ENCODE results near the gene PARD6A.
A peak's percentile ranks its signal among the peaks of the same experiment; 100 is the strongest.

Gene PARD6A, protein sequence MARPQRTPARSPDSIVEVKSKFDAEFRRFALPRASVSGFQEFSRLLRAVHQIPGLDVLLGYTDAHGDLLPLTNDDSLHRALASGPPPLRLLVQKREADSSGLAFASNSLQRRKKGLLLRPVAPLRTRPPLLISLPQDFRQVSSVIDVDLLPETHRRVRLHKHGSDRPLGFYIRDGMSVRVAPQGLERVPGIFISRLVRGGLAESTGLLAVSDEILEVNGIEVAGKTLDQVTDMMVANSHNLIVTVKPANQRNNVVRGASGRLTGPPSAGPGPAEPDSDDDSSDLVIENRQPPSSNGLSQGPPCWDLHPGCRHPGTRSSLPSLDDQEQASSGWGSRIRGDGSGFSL

DNA sequence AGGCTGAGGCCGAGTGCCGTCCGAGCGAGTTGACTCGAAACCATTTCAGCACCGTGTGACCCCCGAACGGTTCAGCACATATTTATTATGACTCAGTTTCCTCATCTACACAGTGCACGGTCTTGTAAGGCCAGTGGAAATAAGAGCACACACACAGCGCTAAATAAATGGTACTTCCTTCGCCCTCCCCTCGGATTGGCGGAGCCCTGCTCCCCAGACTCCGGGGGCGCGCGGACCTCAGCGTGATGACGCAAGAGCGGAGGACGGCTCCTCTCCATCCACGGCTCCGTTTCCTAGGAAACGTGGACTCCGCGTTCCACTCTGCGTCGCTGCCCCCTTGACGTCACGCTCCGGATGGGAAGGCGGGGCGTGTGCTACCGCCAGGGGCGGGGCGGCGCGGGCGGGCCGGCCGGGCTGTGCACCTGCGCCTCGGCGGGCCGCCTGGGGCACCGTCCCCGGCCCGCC is at the start of gene PARD6A:
TSS of gene PARD6A (plus strand) at position 397 of the 465 bp plus-strand sequence. CDS start 79 bp downstream, outside the sequence.
- FAIRE-seq: peak; percentile 85

DNA sequence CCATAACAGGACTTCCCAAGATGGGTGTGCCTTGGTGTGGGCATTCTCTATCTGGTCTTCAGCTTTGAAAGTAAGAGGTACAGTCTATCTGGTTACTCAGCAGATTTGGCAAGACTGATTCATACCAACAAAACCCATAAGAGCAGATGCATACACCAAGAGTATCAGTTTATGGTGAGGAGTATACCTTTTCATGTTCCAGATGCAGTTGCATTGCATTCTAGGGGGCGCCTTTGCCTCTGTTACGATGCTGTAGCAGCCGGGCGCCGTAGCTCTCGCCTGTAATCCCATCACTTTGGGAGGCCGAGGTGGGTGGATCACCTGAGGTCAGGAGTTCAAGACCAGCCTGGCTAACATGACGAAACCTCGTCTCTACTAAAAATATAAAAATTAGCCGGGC is 47.0 kb upstream of the PARD6A start:
- FAIRE-seq: no peak

DNA sequence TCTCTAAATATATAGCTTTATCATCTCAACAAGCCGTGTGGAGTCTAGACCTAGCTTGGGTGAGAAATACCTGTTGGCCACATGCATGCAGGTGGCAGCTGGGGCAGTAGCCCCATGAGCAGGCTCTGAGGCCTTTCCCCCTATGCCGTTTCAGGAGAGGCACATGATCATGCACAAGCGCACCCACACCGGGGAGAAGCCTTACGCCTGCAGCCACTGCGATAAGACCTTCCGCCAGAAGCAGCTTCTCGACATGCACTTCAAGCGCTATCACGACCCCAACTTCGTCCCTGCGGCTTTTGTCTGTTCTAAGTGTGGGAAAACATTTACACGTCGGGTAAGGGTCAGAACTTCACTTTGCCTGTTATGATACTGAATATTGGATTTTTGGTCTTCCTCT is 32.5 kb upstream of the PARD6A start:
- FAIRE-seq: no peak

DNA sequence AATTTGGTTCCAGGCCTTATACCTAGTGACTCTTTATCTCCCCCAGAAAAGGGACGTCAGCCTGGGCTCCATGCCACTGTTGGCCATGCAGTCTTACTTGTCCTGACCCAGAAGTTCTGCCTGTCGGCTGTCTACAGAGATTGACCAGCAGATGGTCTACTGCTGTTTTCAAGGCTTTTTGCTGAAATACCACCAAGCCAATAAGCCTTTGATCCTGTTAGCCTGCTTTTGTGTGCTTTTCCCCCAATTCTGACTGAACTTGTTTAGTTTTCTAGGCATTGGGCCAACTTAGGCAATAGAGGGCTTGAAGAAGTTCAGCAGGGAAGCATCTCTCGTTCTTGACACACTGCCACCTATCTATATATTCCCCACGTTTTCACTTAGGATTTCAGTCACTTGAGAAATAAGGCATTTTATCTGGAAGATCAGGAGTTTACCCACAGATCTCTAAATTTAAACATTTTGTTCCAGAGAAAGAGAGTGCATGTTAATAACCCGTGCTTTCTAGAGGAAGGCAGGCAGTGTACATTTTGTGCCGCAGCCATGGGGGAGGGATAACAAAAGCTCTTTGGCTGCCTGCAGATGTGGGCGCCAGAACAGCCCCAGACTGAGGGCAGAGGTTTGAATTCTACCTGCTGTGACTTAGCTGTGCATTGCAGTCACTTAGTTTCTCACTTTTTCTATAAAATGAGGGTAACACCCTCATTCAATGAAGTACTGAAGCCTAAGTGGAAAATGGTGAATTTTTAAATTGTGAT is 28.2 kb upstream of the PARD6A start:
- no peak for FAIRE-seq

DNA sequence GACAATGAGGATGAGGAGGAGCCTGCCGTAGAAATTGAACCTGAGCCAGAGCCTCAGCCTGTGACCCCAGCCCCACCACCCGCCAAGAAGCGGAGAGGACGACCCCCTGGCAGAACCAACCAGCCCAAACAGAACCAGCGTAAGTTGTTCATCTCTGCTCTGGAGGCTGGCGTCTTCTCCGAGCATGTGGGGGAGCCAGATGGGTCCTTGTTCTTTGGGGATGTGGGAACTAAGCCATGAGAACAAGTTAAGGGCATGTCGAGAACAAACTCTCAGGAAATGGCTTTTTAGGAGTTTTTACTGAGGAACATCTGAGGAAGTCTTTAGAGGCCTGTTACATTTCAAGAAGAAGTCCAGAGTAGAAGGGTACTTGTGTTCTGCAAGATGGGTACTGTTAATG is 24.0 kb upstream of the PARD6A start:
- no peak for FAIRE-seq

DNA sequence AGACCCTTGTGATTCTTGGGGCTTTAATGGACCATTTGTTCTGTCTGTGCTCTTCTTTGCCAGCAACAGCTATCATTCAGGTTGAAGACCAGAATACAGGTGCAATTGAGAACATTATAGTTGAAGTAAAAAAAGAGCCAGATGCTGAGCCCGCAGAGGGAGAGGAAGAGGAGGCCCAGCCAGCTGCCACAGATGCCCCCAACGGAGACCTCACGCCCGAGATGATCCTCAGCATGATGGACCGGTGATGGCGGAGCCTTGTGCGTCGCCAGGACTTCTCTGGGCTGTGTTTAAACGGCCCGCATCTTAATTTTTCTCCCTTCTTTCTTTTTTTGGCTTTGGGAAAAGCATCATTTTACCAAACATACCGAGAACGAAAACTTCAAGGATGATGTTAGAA is 23.1 kb upstream of the PARD6A start:
- no peak for FAIRE-seq

DNA sequence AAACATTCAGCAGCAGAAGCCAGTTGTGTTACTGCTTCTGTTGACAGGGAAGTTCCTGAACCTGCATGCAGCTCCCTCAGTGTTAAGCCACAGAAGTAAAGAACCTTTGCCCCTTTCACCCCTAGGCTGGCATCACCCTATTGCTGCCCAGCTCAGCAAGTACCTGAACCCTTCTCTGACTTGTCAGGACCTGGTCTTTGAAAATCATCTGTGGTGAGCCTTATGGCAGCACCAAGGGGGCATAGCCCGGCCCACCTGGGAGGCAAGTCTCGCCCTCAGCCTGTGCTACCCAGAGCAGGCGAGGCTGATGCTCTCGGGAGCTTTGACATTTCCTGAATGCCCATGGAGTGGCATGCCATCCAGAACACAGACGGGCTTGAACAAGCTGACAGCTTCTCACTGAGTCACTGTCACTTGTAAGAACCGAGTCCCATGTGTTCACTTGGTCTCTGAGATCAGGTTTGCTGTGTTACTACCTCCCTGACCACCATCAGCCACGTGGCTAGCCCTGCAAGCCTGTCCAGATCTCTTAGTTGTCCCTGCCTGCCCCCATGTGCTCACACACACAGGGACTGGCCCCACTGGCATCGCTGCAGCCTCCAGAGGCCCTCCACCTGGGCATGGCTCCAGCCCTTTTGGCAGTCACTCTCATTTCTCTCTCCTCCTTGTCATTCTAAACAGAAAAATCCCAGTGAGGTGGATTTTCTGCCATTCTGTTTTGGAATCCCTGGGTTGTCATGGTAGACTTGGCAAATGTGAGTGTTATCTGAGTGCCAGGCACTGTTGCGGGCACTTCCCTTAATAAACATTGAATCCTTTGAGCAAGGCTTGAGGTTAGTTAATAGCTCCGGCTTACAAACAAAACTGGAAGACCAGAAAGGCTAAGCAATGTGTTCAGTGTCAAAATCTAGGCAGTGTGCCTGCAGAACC is 18.7 kb upstream of the PARD6A start:
- no peak for FAIRE-seq

DNA sequence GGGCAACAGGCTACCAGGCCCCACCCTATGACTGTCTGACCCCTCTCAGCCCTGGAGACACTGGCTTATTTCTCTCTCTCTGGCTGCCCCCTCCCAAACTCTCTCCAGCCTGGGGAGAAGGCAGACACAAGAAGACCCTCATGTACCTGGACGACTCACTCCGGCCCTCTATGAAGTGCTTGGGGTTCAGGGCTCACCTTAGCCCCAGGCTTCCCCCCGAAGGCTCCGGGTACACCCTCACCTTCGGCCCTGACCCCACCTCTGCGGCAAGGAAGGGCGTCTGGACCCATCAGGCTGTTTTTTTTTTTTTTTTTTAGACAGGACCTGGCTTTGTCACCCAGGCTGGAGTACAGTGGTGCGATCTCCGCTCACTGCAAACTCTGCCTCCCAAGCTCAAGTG is 16.7 kb upstream of the PARD6A start:
- no peak for FAIRE-seq

DNA sequence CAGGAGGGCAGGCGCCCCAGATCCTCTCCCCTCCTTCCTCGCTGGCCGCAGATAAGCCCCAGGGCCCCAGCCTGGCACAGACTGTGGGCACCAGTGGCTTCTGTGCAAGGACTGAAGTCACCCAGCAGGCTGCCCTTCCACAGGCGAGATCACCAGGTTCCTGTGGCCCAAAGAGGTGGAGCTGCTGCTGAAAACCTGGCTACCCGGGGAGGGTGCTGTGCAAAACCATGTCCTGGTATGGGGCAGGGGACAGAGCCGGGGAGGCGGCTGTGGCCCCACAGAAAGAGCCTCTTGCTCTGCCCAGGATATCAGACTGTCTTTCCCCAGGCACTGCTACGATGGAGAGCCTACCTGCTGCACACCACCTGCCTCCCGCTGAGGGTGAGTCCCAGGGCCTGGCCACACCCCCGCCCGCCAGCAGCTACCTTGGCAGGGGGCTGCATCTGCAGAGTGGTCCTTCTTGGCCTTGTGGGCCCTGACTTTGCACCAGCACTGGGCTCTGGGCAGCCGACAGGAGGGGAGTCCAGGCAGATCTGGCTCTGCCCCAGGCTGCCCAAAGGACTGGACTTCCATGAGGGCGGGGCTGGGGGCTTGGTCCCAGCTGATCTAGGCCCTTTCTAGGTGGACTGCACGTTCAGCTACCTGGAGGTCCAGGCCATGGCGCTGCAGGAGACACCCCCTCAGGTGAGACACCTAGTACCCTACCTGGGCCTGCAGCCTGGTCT is 15.2 kb upstream of the PARD6A start:
- no peak for FAIRE-seq

DNA sequence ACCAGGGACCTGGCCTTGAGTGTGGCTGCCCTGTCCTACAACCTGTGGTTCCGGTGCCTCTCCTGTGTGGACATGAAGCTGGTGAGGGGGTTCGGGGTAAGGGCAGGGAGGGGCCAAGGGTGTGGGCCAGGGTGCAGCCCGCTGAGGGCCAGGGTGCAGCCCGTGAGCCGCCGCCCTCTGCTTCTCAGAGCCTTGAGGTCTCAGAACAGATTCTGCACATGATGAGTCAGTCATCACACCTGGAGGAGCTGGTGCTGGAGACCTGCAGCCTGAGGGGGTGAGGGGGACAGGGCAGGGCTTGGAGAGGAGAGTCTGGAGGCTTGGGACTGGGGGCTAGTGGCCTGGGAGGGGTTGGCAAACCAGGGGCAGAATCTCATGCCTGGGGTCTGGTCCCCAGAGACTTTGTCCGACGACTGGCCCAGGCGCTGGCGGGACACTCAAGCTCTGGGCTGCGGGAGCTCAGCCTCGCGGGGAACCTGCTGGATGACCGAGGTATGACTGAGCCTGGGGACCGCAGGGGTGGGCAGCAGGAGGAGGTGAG is 13.6 kb upstream of the PARD6A start:
- no peak for FAIRE-seq

DNA sequence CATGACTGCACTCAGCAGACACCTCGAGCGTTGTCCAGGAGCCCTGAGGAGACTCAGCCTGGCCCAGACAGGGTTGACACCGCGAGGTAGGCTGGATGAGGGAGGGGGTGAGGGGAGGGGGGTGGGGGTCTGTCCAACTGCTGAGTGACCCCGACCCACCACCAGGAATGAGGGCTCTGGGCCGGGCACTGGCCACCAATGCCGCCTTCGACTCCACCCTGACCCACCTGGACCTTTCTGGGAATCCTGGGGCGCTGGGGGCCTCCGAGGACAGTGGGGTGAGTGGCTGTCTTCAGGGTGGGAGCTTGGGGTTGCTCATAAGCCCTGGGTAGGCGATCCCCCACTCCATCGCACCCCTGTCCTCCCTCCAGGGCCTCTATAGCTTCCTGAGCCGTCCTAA is 13.1 kb upstream of the PARD6A start:
- FAIRE-seq: no peak

DNA sequence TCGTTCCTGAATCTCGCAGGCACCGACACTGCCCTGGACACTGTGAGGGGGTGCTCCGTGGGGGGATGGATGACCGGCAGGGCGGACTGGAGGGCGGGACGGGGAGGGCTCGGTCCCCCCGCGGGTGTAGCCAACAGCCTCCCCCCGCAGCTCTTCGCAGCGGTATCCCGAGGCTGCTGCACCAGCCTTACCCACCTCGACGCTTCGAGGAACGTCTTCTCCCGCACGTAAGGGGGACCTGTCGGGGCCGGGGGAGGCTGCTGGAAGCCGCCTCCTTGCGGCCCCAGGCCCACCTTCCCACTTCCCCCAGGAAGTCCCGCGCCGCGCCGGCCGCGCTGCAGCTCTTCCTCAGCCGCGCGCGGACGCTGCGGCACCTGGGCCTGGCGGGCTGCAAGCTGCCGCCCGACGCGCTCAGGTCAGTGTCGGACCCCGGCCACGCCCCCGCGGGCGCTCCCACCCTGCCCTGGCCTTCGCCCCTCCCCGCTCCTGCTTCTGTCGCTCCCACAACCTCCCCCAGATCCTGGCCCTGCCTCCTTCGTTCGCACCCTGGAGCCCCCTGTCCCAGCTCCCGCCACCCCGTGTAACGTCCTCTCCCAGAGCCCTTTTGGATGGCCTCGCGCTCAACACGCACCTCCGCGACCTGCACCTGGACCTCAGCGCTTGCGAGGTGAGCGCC is 12.5 kb upstream of the PARD6A start:
- no peak for FAIRE-seq

DNA sequence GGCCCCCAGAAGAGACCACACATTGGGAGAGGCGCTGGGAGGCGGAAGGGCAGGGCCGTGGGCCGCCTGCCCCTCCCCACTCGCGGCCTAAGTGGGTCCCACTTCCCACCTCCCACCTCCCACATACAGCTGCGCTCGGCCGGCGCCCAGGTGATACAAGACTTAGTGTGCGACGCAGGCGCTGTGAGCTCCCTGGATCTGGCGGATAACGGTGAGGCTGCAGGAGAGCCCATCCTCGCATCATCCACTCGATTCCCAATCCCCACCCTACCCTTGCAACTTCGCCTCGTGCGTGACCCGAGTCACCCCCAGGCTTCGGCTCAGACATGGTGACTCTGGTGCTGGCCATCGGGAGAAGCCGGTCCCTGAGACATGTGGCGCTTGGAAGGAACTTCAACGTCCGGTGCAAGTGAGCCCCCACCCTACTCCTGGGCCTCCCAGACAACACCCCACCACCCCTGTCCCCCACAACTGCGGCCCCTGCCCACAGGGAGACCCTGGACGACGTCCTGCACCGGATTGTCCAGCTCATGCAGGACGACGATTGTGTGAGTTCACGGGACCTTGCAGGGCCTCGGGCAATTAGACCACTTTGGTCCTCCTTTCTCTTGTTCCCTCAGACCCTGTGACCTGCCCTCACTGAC is 11.9 kb upstream of the PARD6A start:
- no peak for FAIRE-seq

DNA sequence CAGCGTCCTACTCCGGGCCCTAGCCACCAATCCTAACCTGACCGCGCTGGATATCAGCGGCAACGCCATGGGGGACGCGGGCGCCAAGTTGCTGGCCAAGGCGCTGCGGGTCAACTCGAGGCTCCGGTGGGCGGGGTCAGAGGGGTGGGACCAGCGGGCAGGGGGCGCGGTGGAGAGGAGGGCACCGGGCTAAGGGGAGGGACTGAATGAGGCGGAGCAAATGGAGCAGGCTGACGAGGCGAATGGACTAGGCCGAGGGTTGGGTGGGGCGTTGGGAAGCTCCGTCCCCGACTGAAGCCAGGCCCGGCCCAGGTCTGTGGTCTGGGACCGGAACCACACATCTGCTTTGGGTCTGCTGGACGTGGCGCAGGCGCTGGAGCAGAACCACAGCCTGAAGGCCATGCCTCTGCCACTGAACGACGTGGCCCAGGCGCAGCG is 11.2 kb upstream of the PARD6A start:
- no peak for FAIRE-seq

DNA sequence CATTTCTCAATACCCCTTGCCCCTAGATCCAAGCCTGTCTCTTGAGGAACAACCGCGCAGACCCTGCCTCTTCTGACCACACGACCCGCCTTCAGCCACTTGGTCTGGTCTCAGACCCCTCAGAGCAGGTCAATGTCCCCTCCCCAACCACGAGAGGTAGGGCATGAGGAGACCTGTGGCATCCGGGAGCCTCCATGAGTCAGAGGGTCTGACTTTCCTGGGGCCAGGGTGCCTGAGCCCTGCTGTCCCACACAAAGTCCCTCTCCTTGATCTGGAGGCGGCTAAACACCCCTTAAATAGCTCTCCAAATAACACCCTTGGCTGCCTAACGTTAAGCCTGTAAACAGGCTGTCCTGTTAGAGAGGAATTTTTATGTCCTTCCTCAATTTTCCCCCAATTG is 10.7 kb upstream of the PARD6A start:
- no peak for FAIRE-seq

DNA sequence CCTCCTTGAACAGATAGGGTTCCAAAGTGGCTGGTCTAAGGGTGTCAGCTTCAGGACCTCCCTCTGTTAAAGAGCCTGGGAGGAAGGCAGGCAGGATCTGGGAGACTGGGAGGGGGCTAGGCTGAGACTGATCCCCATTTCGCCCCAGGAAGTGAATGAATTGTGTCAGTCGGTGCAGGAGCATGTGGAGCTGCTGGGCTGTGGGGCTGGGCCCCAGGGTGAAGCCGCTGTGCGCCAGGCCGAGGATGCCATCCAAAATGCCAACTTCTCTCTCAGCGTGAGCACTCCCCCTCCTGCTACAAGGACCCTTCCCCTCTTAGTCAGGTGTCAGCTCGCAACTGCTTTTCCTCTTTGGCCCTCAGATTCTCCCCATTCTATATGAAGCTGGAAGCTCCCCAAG is 9.7 kb upstream of the PARD6A start:
- FAIRE-seq: no peak

DNA sequence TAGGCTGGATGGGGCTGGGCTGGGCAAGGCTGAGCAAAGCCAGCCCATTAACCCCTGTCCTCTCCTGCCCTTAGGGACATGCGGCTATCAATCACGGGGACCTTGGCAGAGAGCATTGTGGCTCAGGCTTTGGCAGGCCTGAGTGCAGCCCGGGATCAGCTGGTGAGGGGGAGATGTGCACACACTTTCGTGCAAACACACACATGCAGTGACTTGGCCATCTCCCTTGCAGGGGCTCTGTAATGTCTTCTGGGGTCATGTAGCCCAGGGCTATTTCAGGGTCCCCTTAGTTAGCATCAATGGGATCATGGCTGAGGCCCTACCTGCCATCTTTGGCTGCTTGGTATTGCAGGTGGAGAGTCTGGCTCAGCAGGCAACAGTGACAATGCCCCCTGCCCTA is 8.9 kb upstream of the PARD6A start:
- no peak for FAIRE-seq

DNA sequence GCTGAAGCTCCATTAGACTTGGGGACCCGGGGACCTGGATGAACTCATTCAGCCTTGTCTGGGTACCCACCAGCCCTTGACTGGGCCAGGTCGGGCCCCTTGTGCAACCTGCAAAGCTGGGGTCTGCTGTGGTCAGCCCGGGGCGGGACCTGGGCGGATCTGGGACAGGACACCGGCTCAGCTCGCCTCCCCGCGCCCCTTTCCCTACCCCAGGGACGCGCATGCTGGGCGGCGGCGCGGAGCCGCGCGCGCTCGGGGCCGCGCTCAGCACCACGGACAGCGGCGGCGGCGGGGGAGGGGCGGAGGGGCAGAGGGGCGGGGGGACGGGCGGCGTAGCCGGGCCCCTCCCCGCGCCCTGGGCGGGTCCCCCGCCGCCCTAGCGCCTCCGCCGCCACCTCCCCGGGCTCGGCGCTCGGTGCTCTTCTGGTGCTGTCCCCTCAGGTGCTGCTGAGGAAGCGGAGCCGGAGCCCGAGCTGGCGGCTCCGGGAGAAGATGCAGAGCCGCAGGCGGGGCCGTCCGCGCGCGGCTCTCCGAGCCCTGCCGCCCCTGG is 8.1 kb upstream of the PARD6A start:
- no peak for FAIRE-seq

DNA sequence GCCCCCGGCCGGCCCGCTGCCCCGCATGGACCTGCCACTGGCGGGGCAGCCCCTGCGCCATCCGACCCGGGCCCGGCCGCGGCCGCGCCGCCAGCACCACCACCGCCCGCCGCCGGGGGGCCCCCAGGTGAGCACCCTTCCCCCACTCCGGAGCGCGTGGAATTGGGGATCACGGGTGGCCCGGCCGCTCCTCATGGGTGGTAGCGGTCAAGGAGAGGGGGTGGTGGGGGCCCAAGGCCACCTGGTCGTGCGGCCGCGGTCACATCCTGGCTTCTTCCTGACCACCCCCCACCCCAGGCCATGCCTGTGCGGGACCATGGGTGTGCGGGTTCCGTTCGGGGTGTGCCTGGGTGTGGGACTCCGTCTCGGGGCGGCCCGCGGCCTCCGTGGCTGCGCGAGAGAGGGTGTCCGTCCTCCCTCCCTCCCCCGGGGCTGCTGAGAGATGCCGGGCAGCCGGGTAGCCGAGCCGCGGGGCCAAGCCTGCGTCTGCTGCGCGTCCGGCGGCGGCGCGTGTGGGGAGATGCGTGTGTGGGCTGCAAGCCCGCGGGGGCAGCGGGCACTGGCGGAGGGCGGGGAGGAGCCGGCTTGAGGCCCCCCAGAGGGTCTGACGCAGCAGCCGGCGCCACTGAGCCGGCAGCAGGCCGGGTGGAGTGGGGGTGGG is 7.5 kb upstream of the PARD6A start:
- FAIRE-seq: no peak

DNA sequence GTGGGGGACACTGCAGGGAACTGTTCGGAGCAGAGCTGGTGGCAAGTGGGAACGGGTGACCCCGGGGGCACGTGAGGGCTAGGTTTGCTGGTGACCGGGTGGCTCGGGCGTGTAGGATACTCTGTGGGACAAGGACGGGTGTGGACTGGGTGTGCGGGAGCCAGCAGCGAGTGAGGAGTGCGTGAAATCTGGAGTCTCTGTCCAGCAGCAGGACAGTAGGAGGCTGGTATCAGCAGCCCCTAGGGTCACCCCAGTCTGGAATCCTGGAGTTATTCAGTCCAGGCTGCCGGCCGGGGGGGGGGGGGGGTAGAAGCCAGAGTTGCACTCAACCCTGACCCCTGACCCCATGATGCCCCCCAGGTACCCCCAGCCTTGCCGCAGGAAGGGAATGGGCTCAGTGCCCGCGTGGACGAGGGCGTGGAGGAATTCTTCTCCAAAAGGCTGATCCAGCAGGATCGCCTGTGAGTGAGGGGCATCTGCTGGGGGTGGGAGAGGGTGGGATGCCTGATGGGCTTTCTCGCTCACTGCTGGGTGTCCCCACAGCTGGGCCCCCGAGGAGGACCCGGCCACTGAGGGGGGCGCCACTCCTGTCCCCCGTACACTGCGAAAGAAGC is 6.9 kb upstream of the PARD6A start:
- no peak for FAIRE-seq

All from G401.6 (cell line).